Activated CD4-positive, alpha-beta memory T cell treated with anti-CD3 and anti-CD28 coated beads, Interleukin-2, amount 10 ng/mL, durations not matched to agents 7 days and 5 days (primary cell): ENCODE results near the gene C19orf73. TPM values are rescaled to one million over a fixed set of nuclear protein-coding genes. Genes with fewer than 3 reads are reported as not detected.
A peak's percentile ranks its signal among the peaks of the same experiment; 100 is the strongest.
"Not testable (repeated sequence)": the region's sequence is repeated elsewhere in the genome, so short reads cannot be mapped to it uniquely, and the experiment has no call there.

Experiments
- CTCF ChIA-PET: fragments of 350-600 bp; sonication (Branson Sonifier 250); formaldehyde crosslinking; loops from one replicate; lab custom pipeline; 2021; ENCODE audit warnings: antibody characterized with exemption, inconsistent platforms; lab: Charles Lee
- POLR2A ChIA-PET: fragments of 350-600 bp; sonication (Branson Sonifier 250); formaldehyde crosslinking; loops from one replicate; lab custom pipeline; 2021; ENCODE audit warnings: antibody characterized with exemption; lab: Charles Lee
- DNase-seq: peaks from one replicate; pipeline ENCODE4 v3.0.0-alpha.2; 2020
- H3K27ac Mint-ChIP-seq: one replicate; pipeline ENCODE4 v1.8.0; 2021; ENCODE audit warnings: mild to moderate bottlenecking, mixed read lengths
- H3K27me3 Mint-ChIP-seq: one replicate; pipeline ENCODE4 v1.8.0; 2021; ENCODE audit warnings: mixed read lengths
- H3K36me3 Mint-ChIP-seq: one replicate; pipeline ENCODE4 v1.8.0; 2021; ENCODE audit warnings: low read depth, mixed read lengths
- H3K4me1 Mint-ChIP-seq: one replicate; pipeline ENCODE4 v1.8.0; 2021; ENCODE audit warnings: mixed read lengths
- H3K4me3 Mint-ChIP-seq: one replicate; pipeline ENCODE4 v1.8.0; 2021; ENCODE audit warnings: mild to moderate bottlenecking, mixed read lengths
- H3K9me3 Mint-ChIP-seq: one replicate; pipeline ENCODE4 v1.8.0; 2021; ENCODE audit warnings: mixed read lengths
- total RNA-seq, 2 experiments: library from RNA; stranded (reverse); gene quantifications; one replicate each; pipeline ENCODE4 v1.2.3, GENCODE V29; 2021

Gene C19orf73
- total RNA-seq, 2 experiments from 2014 or later = 1.0 TPM

DNA sequence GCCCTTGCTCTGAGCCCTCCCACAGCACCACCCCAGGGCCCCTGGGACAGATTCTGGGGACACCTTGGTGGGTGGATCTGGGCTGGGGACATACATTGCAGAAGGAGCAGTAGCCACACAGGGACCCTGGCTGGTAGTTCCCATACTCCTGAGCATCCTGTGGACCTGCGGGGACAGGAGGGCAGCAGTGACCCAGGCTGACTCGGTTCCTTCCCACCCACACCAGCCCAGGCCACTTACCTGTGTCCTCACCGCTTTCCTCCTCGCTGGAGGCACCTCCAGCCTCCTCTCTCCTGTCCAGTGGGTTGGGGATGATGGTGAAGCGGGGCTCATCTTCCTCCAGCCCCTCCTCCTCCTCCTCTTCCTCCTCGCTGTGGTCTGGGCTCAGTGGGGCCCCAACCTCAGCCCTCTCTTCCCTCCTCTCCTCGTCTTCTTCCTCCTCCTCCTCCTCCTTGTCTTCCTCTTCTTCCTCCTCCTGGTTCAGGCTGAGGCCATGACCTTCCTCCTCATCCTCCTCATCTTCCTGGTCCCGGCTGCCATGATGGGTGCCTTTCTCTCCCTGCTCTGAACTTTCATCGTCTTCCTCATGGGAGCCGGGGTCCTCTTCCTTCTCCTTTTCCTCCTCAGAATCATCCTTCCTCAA lies 34.3 kb upstream of the C19orf73 start:
- no peak overlapping the region for H3K27ac Mint-ChIP-seq
- no peaks in the 10 kb centered on the region for H3K9me3 Mint-ChIP-seq
- H3K36me3 Mint-ChIP-seq = no peaks in the 10 kb centered on the region
- CTCF ChIA-PET = interaction anchor here (0.6 kb wide), 1 partner anchor 22 kb away, joined by 5 read pairs; no protein-coding TSS in a partner anchor
- POLR2A ChIA-PET = no interaction called here
- H3K4me3 Mint-ChIP-seq = no peak overlapping the region
- no peak for DNase-seq
- H3K27me3 Mint-ChIP-seq = peaks cover 63% of the 10 kb centered on the region
- H3K4me1 Mint-ChIP-seq = peaks cover 36% of the 10 kb centered on the region

GRCh38 chr19:49152119-49152550 lies 33.2 kb upstream of the C19orf73 start:
- Mint-ChIP-seq H3K4me1 (peaks cover 33% of the 10 kb centered on the region), H3K4me3 (no peak overlapping the region), H3K9me3 (no peaks in the 10 kb centered on the region), H3K36me3 (no peaks in the 10 kb centered on the region), H3K27me3 (peaks cover 64% of the 10 kb centered on the region), H3K27ac (no peak overlapping the region)
- no peak for DNase-seq
- POLR2A ChIA-PET = no interaction called here
- CTCF ChIA-PET = interaction anchor here (2.2 kb wide), 1 partner anchor 55 kb away, joined by 6 read pairs; no protein-coding TSS in a partner anchor

- DNase-seq = peak; percentile 33
- CTCF ChIA-PET = interaction anchor here (0.6 to 2.2 kb wide), 4 partner anchors 24 to 158 kb away, joined by 3 to 6 read pairs (median 6); partner anchors contain the start of genes GYS1 and RUVBL2
- POLR2A ChIA-PET = no interaction called here
- H3K4me1 Mint-ChIP-seq = peaks cover 33% of the 10 kb centered on the region
- no peak overlapping the region for H3K4me3 Mint-ChIP-seq
- H3K36me3 Mint-ChIP-seq = no peaks in the 10 kb centered on the region
- H3K9me3 Mint-ChIP-seq = no peaks in the 10 kb centered on the region
- H3K27ac Mint-ChIP-seq = no peak overlapping the region
- H3K27me3 Mint-ChIP-seq = peaks cover 67% of the 10 kb centered on the region
These were observed 32.5 kb upstream of the C19orf73 start for GRCh38 chr19:49151267-49152118.

DNA sequence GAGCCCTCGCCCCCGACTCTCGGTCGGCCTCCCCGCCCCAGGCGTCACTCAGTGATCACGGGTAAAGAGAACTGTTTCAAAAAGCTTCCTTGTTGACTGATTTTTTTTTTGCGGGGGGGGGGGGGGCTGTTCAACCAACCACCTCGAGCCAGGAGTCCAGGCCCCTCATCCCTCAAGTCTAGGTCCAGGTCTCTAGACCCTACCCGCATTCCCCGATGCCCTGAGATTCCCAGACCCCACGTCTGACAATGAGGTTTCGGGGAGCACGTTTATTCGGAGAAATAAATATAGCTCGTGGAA lies 32.0 kb upstream of the C19orf73 start:
- DNase-seq = no peak
- ChIA-PET CTCF (interaction anchor here (0.6 to 2.2 kb wide), 4 partner anchors 24 to 157 kb away, joined by 3 to 6 read pairs (median 6); partner anchors contain the start of genes GYS1 and RUVBL2), POLR2A (no interaction called here)
- Mint-ChIP-seq H3K36me3 (no peaks in the 10 kb centered on the region), H3K9me3 (no peaks in the 10 kb centered on the region), H3K4me1 (peaks cover 33% of the 10 kb centered on the region), H3K4me3 (no peak overlapping the region), H3K27me3 (peaks cover 66% of the 10 kb centered on the region), H3K27ac (no peak overlapping the region)

- CTCF ChIA-PET = interaction anchor here (0.6 to 2.2 kb wide), 4 partner anchors 23 to 157 kb away, joined by 3 to 6 read pairs (median 6); partner anchors contain the start of genes GYS1 and RUVBL2
- Mint-ChIP-seq H3K27me3 (peaks cover 64% of the 10 kb centered on the region), H3K27ac (no peak overlapping the region), H3K4me3 (peak overlapping the region; percentile 70), H3K36me3 (no peaks in the 10 kb centered on the region), H3K4me1 (peaks cover 38% of the 10 kb centered on the region), H3K9me3 (no peaks in the 10 kb centered on the region)
- POLR2A ChIA-PET = interaction anchor here (1.2 to 1.3 kb wide), 2 partner anchors 22 to 36 kb away, joined by 4 read pairs; partner anchors contain the start of gene LIN7B
- DNase-seq = peak; percentile 56
These were observed 31.4 kb upstream of the C19orf73 start for GRCh38 chr19:49150106-49150943.

DNA sequence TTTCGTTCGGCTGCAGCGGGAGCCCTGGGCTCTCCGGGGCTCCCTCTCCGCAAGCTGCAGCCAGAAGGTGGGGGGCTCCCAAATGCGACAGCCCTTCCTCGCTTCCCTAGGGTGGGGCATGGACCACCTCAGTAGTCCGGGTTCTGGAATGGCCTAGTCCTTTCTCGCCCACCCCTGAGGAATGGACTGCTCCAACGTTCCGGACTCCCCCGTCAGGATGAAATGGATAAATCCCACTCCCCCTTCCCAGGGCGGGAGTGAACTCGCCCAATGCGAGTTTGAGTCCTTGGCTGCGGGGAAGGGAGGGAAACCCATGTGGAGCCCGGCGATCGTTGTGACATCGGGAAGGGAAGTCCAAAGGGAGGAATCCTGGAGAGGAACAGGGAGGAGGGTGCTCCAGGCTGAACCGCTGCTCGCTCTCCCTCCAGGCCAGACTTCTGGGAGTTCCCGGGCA lies 30.7 kb upstream of the C19orf73 start:
- no peaks in the 10 kb centered on the region for H3K9me3 Mint-ChIP-seq
- no peaks in the 10 kb centered on the region for H3K36me3 Mint-ChIP-seq
- POLR2A ChIA-PET = interaction anchor here (0.5 to 1.3 kb wide), 3 partner anchors 21 to 759 kb away, joined by 3 to 4 read pairs (median 4); partner anchors contain the start of genes KDELR1 and LIN7B
- peaks cover 41% of the 10 kb centered on the region for H3K4me1 Mint-ChIP-seq
- H3K4me3 Mint-ChIP-seq = peak overlapping the region; percentile 70
- no peak overlapping the region for H3K27ac Mint-ChIP-seq
- no peak for DNase-seq
- CTCF ChIA-PET = interaction anchor here (1.0 to 1.2 kb wide), 2 partner anchors 35 to 156 kb away, joined by 3 to 4 read pairs; partner anchors contain the start of genes GYS1, LIN7B and RUVBL2
- peaks cover 62% of the 10 kb centered on the region for H3K27me3 Mint-ChIP-seq

- Mint-ChIP-seq H3K9me3 (no peaks in the 10 kb centered on the region), H3K27ac (no peak overlapping the region), H3K4me3 (peak overlapping the region; percentile 56), H3K4me1 (peaks cover 41% of the 10 kb centered on the region), H3K36me3 (no peaks in the 10 kb centered on the region), H3K27me3 (peaks cover 56% of the 10 kb centered on the region)
- peak; percentile 86 for DNase-seq
- CTCF ChIA-PET = interaction anchor here (1.0 to 1.2 kb wide), 2 partner anchors 35 to 156 kb away, joined by 3 to 4 read pairs; partner anchors contain the start of genes GYS1, LIN7B and RUVBL2
- POLR2A ChIA-PET = interaction anchor here (0.5 to 1.3 kb wide), 4 partner anchors 19 to 758 kb away, joined by 3 to 4 read pairs (median 4); partner anchors contain the start of genes KDELR1 and LIN7B
These were observed 30.1 kb upstream of the C19orf73 start for GRCh38 chr19:49148784-49149651.

DNA sequence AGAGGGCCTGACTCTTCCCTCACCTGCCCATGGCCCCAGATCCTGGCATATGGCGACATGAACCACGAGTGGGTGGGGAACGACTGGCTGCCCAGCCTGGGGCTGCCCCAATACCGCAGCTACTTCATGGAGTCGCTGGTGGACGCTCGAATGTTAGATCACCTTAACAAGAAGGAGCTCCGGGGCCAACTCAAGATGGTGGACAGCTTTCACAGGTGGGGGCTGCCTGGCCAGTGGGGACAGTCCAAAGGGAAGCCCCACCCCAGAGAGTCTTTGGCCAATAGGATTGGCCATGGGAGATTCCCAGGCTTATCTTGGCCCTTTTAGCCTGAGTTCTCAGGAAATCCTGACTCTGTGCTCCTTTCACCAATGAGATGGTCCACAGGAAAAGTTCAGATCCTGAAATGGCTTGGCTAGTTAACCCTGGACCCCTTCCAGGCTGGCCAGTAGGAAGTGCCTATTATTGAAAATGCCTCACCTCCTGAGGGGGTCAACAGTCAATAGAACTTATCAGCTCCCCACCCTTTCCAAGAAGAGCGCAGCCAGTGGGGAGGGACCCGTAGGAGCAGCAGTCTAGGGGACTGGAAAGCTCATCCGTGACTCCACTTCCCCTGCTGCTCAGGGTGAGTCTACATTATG lies 29.2 kb upstream of the C19orf73 start:
- no peaks in the 10 kb centered on the region for H3K9me3 Mint-ChIP-seq
- peaks cover 41% of the 10 kb centered on the region for H3K4me1 Mint-ChIP-seq
- ChIA-PET CTCF (no interaction called here), POLR2A (interaction anchor here (0.6 kb wide), 1 partner anchor 19 kb away, joined by 3 read pairs; no protein-coding TSS in a partner anchor)
- peak overlapping the region; percentile 51 for H3K4me3 Mint-ChIP-seq
- H3K36me3 Mint-ChIP-seq = no peaks in the 10 kb centered on the region
- H3K27ac Mint-ChIP-seq = no peak overlapping the region
- peaks cover 48% of the 10 kb centered on the region for H3K27me3 Mint-ChIP-seq
- DNase-seq = no peak

DNA sequence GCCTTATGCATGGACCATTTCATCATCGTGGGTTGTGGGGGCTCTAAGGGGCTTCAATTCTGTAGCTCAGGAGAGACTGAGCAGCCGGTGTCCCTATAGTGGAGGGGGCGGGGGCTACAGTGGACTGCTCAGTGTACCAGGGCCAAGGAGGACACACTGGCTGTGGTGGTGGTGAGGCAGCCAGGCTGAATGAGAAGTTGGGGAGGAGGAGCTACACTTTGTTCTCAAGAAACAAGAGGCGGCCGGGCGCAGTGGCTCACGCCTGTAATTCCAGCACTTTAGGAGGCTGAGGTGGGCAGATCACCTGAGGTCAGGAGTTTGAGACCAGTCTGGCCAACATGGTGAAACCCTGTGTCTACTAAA lies 27.4 kb upstream of the C19orf73 start:
- H3K36me3 Mint-ChIP-seq, DNase-seq, POLR2A ChIA-PET, H3K4me3 Mint-ChIP-seq, H3K9me3 Mint-ChIP-seq, H3K27ac Mint-ChIP-seq: not testable (repeated sequence)
- H3K4me1 Mint-ChIP-seq = peaks cover 41% of the 10 kb centered on the region
- peaks cover 49% of the 10 kb centered on the region for H3K27me3 Mint-ChIP-seq
- CTCF ChIA-PET = interaction anchor here (0.7 to 3.7 kb wide), 7 partner anchors 19 to 153 kb away, joined by 3 to 20 read pairs (median 5); partner anchors contain the start of genes GYS1, LIN7B and RUVBL2

- Mint-ChIP-seq H3K9me3 (no peaks in the 10 kb centered on the region), H3K4me1 (peaks cover 40% of the 10 kb centered on the region), H3K27me3 (peaks cover 48% of the 10 kb centered on the region), H3K27ac (no peak overlapping the region), H3K36me3 (no peaks in the 10 kb centered on the region), H3K4me3 (peak overlapping the region; percentile 24)
- POLR2A ChIA-PET = no interaction called here
- DNase-seq = peak; percentile 80
- CTCF ChIA-PET = interaction anchor here (0.7 to 3.7 kb wide), 6 partner anchors 18 to 152 kb away, joined by 3 to 20 read pairs (median 6); partner anchors contain the start of genes GYS1, LIN7B and RUVBL2
These were observed 26.8 kb upstream of the C19orf73 start for GRCh38 chr19:49145573-49146407.
